ENCODE results near the gene TMEM184A. TPM values are rescaled to one million over a fixed set of nuclear protein-coding genes. Genes with fewer than 3 reads are reported as not detected.
A peak's percentile ranks its signal among the peaks of the same experiment; 100 is the strongest.
"Not testable (repeated sequence)": the region's sequence is repeated elsewhere in the genome, so short reads cannot be mapped to it uniquely, and the experiment has no call there.

TMEM184A gene
- total RNA-seq, 1 donor from 2014 or later = 8.6 TPM

DNA sequence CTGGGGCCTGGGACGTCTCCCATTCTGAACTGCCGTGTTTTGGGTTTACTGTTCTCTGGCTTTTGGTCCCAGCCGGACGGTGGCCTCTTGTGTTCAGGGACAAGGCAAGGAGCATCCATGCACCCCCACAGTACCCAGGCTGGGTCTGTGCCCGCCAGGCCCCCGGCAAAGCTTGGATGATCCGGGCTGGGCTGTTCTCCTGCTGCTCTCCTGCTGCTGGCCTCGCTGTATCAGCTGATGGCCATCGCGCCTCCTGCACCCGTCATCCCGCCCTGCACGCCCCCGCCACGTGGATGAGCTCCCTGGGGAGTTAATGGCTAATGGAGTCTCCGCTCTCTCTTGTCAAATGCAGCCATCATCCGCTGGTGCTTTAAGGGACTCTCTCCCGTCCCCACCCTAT lies 28.7 kb upstream of the TMEM184A start:
- H3K4me3 Mint-ChIP-seq (ENCODE audit: low read depth) = no peak overlapping the region
- DNase-seq (ENCODE audit: low spot score, unreplicated experiment) = no peak
- H3K36me3 Mint-ChIP-seq (ENCODE audit: insufficient read depth) = peaks cover 5% of the 10 kb centered on the region
- TF ChIP-seq, protein P1, sequence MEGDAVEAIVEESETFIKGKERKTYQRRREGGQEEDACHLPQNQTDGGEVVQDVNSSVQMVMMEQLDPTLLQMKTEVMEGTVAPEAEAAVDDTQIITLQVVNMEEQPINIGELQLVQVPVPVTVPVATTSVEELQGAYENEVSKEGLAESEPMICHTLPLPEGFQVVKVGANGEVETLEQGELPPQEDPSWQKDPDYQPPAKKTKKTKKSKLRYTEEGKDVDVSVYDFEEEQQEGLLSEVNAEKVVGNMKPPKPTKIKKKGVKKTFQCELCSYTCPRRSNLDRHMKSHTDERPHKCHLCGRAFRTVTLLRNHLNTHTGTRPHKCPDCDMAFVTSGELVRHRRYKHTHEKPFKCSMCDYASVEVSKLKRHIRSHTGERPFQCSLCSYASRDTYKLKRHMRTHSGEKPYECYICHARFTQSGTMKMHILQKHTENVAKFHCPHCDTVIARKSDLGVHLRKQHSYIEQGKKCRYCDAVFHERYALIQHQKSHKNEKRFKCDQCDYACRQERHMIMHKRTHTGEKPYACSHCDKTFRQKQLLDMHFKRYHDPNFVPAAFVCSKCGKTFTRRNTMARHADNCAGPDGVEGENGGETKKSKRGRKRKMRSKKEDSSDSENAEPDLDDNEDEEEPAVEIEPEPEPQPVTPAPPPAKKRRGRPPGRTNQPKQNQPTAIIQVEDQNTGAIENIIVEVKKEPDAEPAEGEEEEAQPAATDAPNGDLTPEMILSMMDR (IDR thresholded peaks at IDR 0.05; ENCODE audit: unreplicated experiment) = no peak
- peaks cover 4% of the 10 kb centered on the region for H3K4me1 Mint-ChIP-seq (ENCODE audit: low read depth)
- peaks cover 7% of the 10 kb centered on the region for H3K27me3 Mint-ChIP-seq
- peaks cover 2% of the 10 kb centered on the region for H3K9me3 Mint-ChIP-seq (ENCODE audit: low read depth)
- no peak overlapping the region for H3K27ac Mint-ChIP-seq

DNA sequence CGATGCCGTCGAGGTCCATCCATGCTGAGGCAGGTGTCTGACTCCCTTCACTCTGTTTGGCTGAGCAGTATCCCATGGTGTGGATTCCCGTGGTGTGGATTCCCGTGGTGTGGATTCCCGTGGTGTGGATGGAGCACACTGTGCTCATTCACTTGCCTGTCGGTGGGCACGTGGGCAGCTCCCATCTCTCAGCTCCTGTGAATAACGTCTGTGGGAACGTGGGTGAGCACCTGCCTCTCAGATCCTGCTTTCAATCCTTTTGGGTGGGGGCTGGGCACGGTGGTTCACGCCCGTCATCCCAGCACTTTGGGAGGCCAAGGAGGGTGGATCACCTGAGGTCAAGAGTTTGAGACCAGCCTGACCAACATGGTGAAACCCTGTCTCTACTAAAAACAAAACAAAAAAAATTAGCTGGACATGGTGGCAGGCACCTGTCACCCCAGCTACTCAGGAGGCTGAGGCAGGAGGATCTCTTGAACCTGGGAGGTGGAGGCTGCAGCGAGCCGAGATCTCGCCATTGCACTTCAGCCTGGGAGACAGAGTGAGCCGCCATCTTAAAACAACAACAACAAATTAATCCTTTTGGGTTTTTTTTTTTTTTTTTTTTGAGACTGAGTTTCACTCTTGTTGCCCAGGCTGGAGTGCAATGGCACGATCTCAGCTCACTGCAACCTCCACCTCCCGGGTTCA lies 27.4 kb upstream of the TMEM184A start:
- H3K4me3 Mint-ChIP-seq (ENCODE audit: low read depth); DNase-seq (ENCODE audit: low spot score, unreplicated experiment); H3K36me3 Mint-ChIP-seq (ENCODE audit: insufficient read depth); H3K27ac Mint-ChIP-seq; H3K9me3 Mint-ChIP-seq (ENCODE audit: low read depth); H3K4me1 Mint-ChIP-seq (ENCODE audit: low read depth): not testable (repeated sequence)
- H3K27me3 Mint-ChIP-seq = peaks cover 11% of the 10 kb centered on the region

DNA sequence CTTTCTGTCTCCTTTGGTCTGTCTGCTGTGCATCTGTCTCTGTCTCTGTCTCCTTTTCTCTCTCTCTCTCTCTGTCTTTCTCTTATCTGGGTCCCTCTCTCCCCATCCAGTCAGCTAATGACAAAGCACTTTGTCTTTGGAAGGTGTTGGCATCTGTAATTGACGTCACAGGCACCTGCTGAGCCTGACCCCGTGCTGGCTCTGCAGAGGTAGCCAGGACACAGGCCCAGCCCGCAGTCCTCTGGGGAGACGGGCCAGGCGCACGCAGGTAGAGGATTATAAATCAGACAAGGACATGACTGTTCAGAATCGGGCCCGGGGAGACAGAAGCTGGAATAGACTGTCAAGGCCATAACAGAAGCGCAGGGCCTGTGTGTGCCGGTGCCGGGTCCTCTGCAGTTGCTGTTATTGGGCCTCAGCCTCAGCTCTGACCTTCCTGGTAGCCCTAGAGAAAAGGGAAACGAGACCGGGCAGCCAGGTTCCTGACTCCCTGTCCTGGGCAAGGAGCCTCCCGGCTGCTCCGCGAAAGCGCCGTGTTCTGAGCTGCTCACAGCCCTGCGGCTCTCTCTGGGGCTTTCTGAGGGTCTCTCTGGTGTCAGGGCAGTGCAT lies 24.5 kb upstream of the TMEM184A start:
- H3K27ac Mint-ChIP-seq = peak overlapping the region; percentile 57
- peaks cover 8% of the 10 kb centered on the region for H3K27me3 Mint-ChIP-seq
- H3K9me3 Mint-ChIP-seq (ENCODE audit: low read depth) = peaks cover 3% of the 10 kb centered on the region
- H3K4me3 Mint-ChIP-seq (ENCODE audit: low read depth) = no peak overlapping the region
- no peak for DNase-seq (ENCODE audit: low spot score, unreplicated experiment)
- H3K36me3 Mint-ChIP-seq (ENCODE audit: insufficient read depth) = peaks cover 3% of the 10 kb centered on the region
- TF ChIP-seq, protein P1 (IDR thresholded peaks at IDR 0.05; ENCODE audit: unreplicated experiment) = no peak
- peaks cover 5% of the 10 kb centered on the region for H3K4me1 Mint-ChIP-seq (ENCODE audit: low read depth)

DNA sequence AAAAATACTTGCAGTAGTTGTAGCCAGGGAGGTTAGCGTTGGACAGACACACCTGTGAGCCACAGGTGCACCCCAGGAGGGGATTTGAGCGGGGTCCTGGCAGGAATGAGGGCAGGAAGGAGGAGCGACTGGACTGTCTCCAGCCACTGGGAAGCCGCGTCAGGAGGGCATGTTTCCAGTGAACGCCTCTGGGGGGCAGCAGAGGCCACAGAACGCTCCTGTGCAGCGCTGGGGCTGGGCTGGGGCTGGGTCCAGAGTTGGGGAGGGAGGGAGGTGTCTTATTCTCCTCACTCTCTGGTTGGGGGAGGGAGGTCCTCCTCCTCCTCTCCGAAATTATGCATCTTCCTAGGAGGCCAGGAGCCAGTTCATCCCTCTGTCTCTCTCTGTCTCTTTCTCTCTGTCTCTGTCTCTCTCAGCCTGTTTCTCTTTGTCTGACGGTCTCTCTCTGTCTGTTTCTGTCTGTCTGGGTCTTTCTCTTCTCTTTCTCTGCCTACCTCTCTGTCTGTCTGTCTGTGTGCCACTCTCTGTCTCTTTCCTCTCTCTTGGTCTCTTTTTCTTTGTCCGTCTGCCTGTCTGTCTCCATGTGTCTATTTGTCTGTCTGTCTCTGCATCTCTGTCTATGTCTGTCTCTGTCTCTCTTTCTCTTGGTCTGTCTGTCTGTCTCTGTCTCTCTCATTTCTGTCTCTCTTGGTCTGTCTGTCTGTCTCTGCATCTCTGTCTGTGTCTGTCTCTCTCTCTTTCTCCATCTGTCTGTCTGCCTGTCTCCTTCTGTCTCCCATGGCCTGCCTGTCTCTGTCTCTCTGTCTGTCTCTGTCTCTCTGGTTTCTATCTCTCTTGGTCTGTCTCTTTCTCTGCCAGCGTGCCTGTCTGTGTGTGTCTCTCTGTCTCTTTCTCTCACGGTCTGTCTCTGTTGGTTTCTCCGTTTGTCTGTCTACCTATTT lies 23.7 kb upstream of the TMEM184A start:
- H3K27me3 Mint-ChIP-seq = peaks cover 8% of the 10 kb centered on the region
- peaks cover 3% of the 10 kb centered on the region for H3K9me3 Mint-ChIP-seq (ENCODE audit: low read depth)
- peaks cover 5% of the 10 kb centered on the region for H3K4me1 Mint-ChIP-seq (ENCODE audit: low read depth)
- TF ChIP-seq, protein P1 (IDR thresholded peaks at IDR 0.05; ENCODE audit: unreplicated experiment) = peak; percentile 86
- peak; percentile 67 for DNase-seq (ENCODE audit: low spot score, unreplicated experiment)
- H3K36me3 Mint-ChIP-seq (ENCODE audit: insufficient read depth) = peaks cover 3% of the 10 kb centered on the region
- H3K27ac Mint-ChIP-seq = no peak overlapping the region
- no peak overlapping the region for H3K4me3 Mint-ChIP-seq (ENCODE audit: low read depth)

DNA sequence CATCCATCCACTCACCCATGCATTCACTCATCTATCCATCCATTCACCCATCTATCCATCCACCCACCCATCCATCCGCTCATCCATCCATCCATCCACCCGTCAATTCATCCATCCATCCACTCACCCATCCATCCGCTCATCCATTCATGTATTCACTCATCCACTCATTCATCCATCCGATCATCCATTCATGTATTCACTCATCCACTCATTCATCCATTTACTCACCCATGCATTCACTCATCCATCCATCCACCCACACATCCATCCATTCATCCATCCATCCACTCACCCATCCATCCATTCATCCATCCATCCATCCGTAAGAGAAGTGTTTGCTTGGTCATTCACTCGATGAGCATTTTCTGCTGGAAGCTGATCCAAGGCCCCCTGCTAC lies 22.5 kb upstream of the TMEM184A start:
- H3K27ac Mint-ChIP-seq = no peak overlapping the region
- H3K4me3 Mint-ChIP-seq (ENCODE audit: low read depth) = no peak overlapping the region
- peaks cover 5% of the 10 kb centered on the region for H3K4me1 Mint-ChIP-seq (ENCODE audit: low read depth)
- no peak for DNase-seq (ENCODE audit: low spot score, unreplicated experiment)
- H3K36me3 Mint-ChIP-seq (ENCODE audit: insufficient read depth) = peaks cover 3% of the 10 kb centered on the region
- H3K9me3 Mint-ChIP-seq (ENCODE audit: low read depth) = peaks cover 3% of the 10 kb centered on the region
- TF ChIP-seq, protein P1 (IDR thresholded peaks at IDR 0.05; ENCODE audit: unreplicated experiment) = no peak
- H3K27me3 Mint-ChIP-seq = peaks cover 8% of the 10 kb centered on the region
